Activated naive CD4-positive, alpha-beta T cell treated with anti-CD3 and anti-CD28 coated beads, Interleukin-2, amount 50 U/mL, for 72 hours (primary cell): ENCODE measurements around the gene ALPL. TPM values are rescaled to one million over a fixed set of nuclear protein-coding genes. Genes with fewer than 3 reads are reported as not detected.
A peak's percentile ranks its signal among the peaks of the same experiment; 100 is the strongest.
"Not testable (repeated sequence)": the region's sequence is repeated elsewhere in the genome, so short reads cannot be mapped to it uniquely, and the experiment has no call there.

ENCODE experiments used
- ATAC-seq, 2 donors: fragments of 150-1000 bp; cut with Tn5 transposase; 2 replicates each; pipeline ENCODE4 v1.10.0; 2021; ENCODE audit warnings: mild to moderate bottlenecking in 2 of 2, moderate library complexity in 2 of 2
- DNase-seq, 2 donors: peaks; one replicate each; pipeline ENCODE4 v3.0.0; 2021 to 2022; ENCODE audit warnings: low spot score in 2 of 2
- H3K27ac Mint-ChIP-seq, 2 donors: one replicate each; pipeline ENCODE4 v1.8.0; 2022; ENCODE audit warnings: mild to moderate bottlenecking in 2 of 2, mixed read lengths in 2 of 2
- H3K36me3 Mint-ChIP-seq, 2 donors: one replicate each; pipeline ENCODE4 v1.8.0; 2022; ENCODE audit warnings: mixed read lengths in 2 of 2
- H3K9me3 Mint-ChIP-seq, 2 donors: one replicate each; pipeline ENCODE4 v1.8.0; 2022; ENCODE audit warnings: mixed read lengths in 2 of 2
- total RNA-seq, 2 donors: library from RNA; stranded (reverse); gene quantifications; one replicate each; pipeline ENCODE4 v1.2.3, GENCODE V29; 2022

Gene ALPL
- total RNA-seq, 2 donors from 2014 or later, result not detected

DNA sequence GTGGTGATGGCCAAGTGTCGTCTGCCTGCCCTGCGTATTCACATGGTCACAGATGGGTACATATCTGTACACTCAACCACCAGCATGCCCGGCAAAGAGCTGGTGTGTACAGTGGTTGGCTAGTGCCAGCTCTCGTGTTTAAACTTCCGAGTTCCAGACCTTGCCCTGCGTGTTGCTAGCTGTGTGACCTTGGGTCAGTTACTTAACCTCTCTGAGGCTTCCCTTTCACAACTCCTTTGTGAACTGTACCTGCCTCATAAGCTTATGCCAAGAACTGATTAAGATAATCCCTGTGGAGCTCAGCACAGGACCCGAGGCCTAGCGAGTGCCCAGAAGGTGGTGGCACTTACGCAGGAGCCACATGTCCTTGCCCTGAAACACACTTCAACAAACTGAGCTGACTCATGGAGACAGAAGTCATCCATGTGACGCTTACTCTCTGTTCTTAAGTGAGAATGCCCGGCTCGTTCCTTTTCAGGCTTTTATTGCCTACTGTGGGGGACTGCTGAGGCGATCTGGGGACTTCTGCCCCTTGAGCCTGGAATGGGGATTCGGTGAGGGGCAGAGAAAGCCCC, 55.4 kb downstream of the ALPL start:
- no peaks in the 10 kb centered on the region for H3K9me3 Mint-ChIP-seq
- peak overlapping the region in 1 of 2 donors; percentile 50 for H3K27ac Mint-ChIP-seq
- H3K36me3 Mint-ChIP-seq, result no peaks in the 10 kb centered on the region
- DNase-seq, result no peak
- no peak for ATAC-seq

- no peaks in the 10 kb centered on the region for H3K9me3 Mint-ChIP-seq
- no peaks in the 10 kb centered on the region for H3K36me3 Mint-ChIP-seq
- ATAC-seq (no peak), DNase-seq (no peak)
- no peak overlapping the region for H3K27ac Mint-ChIP-seq
These were observed 56.1 kb downstream of the ALPL start for GRCh38 chr1:21565285-21565684.

DNA sequence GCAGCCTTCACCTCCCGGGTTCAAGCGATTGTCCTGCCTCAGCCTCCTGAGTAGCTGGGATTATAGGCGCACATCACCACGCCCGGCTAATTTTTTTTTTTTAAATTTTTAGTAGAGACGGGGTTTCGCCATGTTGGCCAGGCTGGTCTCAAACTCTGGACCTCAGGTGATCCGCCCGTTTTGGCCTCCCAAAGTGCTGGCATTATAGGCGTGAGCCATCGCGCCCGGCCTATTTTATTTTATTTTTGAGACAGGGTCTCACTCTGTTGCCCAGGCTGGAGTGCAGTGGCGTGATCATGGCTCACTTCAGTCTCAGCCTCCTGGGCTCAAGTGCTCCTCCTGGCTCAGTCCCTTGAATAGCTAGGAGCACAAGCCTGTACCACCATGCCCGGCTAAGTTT, 57.1 kb downstream of the ALPL start:
- H3K36me3 Mint-ChIP-seq, DNase-seq, H3K27ac Mint-ChIP-seq, ATAC-seq, H3K9me3 Mint-ChIP-seq: not testable (repeated sequence)

DNA sequence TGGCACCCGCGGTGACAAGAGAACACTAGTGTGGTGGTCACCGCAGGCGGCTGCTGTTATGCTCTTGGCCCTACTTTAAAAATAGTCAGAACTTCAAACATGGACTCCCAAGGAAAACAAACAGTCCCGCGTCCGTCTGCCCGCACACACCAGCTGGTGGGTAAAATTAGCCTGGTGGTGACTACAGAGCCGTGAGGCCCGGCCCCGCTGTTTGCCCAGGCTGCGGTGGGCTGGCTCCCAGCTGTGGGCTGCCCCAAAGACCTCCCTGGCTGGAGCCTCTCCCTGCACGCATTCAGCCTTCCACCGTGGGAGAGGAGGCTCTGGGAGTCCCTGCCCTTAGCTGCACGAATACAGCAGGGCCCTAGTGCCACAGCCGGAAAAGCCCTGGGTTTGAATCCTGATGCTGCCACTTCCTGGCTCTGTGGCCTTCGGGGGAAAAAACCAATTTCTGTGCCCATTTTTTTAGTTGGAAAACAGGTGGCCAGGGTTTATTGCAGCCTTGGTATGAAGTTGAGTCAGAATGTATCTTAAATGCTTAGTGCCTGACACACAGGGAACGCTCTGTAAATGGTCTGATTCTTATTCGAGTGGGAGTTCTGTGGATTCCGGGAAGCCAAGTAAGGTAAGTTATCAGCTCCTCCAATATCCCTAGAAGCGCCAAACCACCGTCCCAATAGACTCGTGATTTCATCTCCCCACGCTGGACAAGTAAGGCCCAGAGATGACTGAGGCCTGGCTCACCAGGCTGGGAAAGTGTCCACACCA, 58.2 kb downstream of the ALPL start:
- H3K27ac Mint-ChIP-seq, result no peak overlapping the region
- no peak for DNase-seq
- no peak for ATAC-seq
- no peaks in the 10 kb centered on the region for H3K9me3 Mint-ChIP-seq
- H3K36me3 Mint-ChIP-seq, result no peaks in the 10 kb centered on the region

DNA sequence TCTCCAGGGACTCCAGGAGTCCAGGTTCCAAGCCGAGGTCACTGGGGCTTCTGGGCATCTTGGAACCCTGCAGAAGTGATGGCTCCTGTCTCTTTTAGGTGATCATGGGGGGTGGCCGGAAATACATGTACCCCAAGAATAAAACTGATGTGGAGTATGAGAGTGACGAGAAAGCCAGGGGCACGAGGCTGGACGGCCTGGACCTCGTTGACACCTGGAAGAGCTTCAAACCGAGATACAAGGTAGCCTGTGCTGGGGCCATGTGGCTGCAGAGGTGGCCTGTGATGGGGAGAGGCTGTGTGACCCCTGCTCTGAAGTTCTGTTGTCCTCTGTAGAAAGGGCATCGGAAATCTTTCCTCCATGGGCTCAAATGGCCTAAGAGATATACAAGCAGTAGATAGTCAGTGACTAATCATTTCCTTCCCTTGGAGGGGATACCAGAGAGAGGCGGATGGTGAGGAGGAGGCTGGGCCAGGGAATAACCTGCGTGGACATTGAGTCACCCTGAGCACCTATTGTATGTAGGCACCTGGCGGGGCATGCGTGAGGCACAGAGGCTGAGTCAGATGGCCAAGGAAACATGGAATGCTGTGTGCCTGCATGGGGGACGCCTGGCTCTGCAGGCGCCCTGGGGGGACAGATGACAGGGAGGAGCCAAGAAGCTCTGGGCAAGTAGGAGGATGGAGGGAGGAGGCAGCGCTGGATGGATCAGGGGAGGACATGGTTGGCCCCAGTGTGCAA, 59.0 kb downstream of the ALPL start:
- H3K9me3 Mint-ChIP-seq, result no peaks in the 10 kb centered on the region
- no peaks in the 10 kb centered on the region for H3K36me3 Mint-ChIP-seq
- no peak for DNase-seq
- no peak for ATAC-seq
- no peak overlapping the region for H3K27ac Mint-ChIP-seq

DNA sequence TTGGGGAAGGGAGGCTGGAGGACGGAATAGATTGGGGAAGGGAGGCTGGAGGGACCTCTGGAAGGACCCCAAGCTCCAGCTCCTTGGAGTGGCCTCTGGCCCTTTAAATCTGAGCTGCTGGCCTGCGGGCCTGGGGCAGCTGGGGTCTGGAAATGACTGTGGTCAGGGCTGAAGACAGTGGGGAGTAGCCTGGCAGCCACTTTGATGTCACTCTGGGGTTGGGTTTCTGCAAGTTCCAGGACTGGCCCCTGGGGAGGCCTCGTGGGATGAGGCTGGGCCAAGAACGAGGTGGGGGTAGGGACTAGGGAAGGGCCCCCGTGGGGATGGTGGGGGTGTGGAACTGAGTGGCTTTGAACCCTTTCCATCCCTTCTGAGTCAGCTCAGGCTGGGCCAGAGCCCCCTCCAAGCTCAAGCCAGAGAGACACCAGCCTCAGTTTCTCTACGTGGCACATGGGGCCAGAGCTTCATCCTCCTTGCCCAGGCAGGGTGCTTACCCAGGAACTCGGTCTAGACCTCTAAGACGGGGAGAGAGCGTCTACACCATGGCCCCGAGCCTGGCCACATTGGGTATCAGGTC, 59.7 kb downstream of the ALPL start:
- H3K9me3 Mint-ChIP-seq, result no peaks in the 10 kb centered on the region
- no peak for DNase-seq
- ATAC-seq, result no peak
- H3K27ac Mint-ChIP-seq, result no peak overlapping the region
- H3K36me3 Mint-ChIP-seq, result no peaks in the 10 kb centered on the region

DNA sequence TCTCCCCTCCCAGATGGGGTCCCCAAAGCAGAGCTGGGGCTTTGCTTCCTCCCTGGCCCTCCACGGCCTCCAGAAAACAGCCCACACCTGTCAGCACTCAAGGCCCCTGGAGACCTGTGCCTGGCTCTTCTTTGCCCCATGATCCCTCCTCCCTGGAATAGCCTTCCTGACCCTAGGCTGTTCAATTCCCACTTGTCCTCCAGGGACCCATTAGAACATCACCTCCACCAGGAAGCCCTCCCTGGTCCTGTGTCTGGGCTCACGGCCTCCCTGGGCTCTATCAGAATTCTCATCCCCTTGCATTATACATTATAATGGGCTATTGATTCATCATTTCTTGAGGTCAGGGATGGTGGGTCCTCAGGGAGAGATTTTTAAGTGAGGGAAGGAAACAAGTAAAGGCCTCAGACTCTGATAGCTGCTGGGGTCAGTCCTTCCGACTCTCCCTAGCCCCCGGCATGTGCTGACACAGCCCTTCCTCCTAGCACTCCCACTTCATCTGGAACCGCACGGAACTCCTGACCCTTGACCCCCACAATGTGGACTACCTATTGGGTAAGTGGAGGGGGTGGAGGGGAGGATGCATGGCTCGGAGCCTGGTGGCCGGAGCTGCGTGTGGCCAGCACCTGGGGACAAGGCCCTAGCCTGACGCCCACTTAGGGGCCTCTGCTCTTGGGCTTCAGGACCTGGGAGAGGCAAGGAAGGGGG, 60.8 kb downstream of the ALPL start:
- Mint-ChIP-seq H3K27ac (no peak overlapping the region), H3K36me3 (no peaks in the 10 kb centered on the region), H3K9me3 (no peaks in the 10 kb centered on the region)
- ATAC-seq (no peak), DNase-seq (no peak)

DNA sequence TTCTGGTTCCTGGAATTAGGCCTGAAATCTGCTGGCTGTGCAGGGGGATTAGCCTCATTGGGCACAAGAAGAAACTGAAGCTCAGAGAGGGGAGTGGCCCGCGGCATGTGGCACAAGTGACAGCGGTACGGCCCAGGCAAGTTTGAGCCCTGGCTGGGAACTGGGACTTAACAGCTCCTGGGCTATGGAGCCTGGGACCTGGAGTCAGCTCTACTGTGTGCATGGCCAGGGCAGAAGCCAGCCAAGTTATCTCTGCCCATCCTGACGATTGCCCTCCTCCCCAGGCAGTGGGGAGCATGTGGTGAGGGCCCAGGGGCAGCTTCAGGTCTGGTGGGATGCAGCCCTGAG, 61.3 kb downstream of the ALPL start:
- no peak for DNase-seq
- no peak for ATAC-seq
- Mint-ChIP-seq H3K36me3 (no peaks in the 10 kb centered on the region), H3K27ac (no peak overlapping the region), H3K9me3 (no peaks in the 10 kb centered on the region)

- ATAC-seq (no peak), DNase-seq (no peak)
- Mint-ChIP-seq H3K36me3 (no peaks in the 10 kb centered on the region), H3K9me3 (no peaks in the 10 kb centered on the region), H3K27ac (no peak overlapping the region)
These were observed 61.7 kb downstream of the ALPL start for GRCh38 chr1:21570885-21571284.

GRCh38 chr1:21572221-21572620, 63.0 kb downstream of the ALPL start:
- no peak for ATAC-seq
- no peak overlapping the region for H3K27ac Mint-ChIP-seq
- H3K9me3 Mint-ChIP-seq, result no peaks in the 10 kb centered on the region
- no peak for DNase-seq
- no peaks in the 10 kb centered on the region for H3K36me3 Mint-ChIP-seq

- Mint-ChIP-seq H3K36me3 (no peaks in the 10 kb centered on the region), H3K27ac (no peak overlapping the region), H3K9me3 (no peaks in the 10 kb centered on the region)
- DNase-seq (no peak), ATAC-seq (no peak)
These were observed 63.6 kb downstream of the ALPL start for GRCh38 chr1:21572735-21573277.

DNA sequence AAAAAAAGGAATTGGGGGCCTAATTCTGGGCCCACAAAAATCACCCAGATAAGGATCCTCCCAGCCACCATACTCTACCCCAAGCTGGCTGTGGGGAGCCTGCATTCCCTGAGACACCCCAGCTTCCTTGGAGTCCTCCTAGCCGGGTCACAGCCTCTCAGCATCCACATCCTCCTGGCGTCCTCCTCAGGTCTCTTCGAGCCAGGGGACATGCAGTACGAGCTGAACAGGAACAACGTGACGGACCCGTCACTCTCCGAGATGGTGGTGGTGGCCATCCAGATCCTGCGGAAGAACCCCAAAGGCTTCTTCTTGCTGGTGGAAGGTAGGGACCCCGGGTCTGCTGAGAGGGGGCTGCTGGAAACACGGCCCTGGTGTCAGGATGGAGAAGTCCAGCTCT, 64.3 kb downstream of the ALPL start:
- ATAC-seq, result no peak
- Mint-ChIP-seq H3K36me3 (no peaks in the 10 kb centered on the region), H3K9me3 (no peaks in the 10 kb centered on the region), H3K27ac (no peak overlapping the region)
- no peak for DNase-seq

DNA sequence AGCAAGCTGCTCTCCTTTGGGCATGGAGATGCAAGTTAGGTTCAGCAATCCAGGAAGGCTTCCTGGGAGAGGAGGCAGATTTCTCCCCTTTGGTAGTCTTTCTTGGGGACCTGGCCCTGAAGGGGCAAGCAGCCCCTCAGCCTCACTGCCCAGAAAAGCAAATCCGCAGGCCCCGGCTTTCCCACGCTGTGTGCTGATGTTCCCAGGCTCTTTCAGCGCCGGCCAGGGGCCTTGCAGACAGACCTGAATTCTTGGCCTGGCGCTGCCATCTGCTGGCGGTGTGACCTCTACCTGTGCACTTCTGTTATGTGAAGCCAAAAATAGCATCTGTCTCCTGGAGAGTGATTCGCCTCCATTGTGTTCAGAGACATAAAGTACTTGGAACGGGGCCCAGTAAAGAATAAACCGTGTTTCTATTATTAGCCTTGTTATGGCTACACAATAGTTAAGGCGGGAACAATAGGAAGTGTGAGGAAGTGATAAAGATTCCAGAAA, 64.8 kb downstream of the ALPL start:
- H3K27ac Mint-ChIP-seq, result no peak overlapping the region
- H3K9me3 Mint-ChIP-seq, result no peaks in the 10 kb centered on the region
- DNase-seq (peak in 1 of 2 donors; percentile 34), ATAC-seq (peak; percentile 41 to 71)
- H3K36me3 Mint-ChIP-seq, result no peaks in the 10 kb centered on the region

DNA sequence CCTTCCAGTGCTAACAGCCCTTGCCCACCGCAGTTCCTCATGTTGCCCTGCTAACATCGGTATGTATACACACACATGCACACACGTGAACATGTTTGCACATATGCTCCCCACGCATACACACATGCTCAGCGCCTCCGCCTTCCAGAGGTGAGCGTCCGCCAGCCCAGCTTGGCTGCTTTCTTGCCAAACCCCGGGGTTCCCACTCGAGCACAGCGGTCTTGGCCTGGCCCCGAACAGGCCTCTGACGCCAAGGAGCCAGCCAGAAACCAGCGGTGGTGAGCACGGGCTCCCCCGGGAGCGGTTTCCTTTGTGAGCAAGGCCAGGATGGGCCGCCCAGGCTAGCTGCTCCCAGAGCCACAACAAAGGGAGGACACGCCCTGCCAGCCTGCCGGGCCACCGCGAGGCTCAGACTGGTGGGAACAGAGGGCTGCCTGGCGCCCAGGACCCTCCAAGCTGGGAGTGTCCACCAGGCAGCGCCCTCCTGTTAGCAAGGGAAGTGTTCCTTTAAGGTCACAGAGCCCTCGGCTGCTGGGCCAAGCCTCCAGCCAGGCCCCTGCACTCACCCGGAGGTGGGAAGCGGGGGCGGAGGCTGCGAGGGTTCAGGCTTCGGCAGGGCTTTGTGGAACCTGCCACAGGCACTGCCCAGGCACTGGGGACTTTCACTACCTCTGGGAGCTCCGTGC, 65.4 kb downstream of the ALPL start:
- ATAC-seq, result peak in 1 of 2 donors; percentile 37
- H3K9me3 Mint-ChIP-seq, result no peaks in the 10 kb centered on the region

GRCh38 chr1:21575351-21575942, 66.2 kb downstream of the ALPL start:
- Mint-ChIP-seq H3K36me3 (no peaks in the 10 kb centered on the region), H3K9me3 (no peaks in the 10 kb centered on the region), H3K27ac (no peak overlapping the region)
- no peak for ATAC-seq
- DNase-seq, result no peak

More for the DNA sequence above, 65.4 kb downstream of the ALPL start:
- Mint-ChIP-seq H3K27ac (no peak overlapping the region), H3K36me3 (no peaks in the 10 kb centered on the region)
- DNase-seq, result no peak
